ENCODE data around the gene HDAC5. TPM values are rescaled to one million over a fixed set of nuclear protein-coding genes. Genes with fewer than 3 reads are reported as not detected.
"Not testable (repeated sequence)": the region's sequence is repeated elsewhere in the genome, so short reads cannot be mapped to it uniquely, and the experiment has no call there.

Gene HDAC5
- total RNA-seq, 2 donors from 2014 or later, result 17.3 to 27.8 TPM

DNA sequence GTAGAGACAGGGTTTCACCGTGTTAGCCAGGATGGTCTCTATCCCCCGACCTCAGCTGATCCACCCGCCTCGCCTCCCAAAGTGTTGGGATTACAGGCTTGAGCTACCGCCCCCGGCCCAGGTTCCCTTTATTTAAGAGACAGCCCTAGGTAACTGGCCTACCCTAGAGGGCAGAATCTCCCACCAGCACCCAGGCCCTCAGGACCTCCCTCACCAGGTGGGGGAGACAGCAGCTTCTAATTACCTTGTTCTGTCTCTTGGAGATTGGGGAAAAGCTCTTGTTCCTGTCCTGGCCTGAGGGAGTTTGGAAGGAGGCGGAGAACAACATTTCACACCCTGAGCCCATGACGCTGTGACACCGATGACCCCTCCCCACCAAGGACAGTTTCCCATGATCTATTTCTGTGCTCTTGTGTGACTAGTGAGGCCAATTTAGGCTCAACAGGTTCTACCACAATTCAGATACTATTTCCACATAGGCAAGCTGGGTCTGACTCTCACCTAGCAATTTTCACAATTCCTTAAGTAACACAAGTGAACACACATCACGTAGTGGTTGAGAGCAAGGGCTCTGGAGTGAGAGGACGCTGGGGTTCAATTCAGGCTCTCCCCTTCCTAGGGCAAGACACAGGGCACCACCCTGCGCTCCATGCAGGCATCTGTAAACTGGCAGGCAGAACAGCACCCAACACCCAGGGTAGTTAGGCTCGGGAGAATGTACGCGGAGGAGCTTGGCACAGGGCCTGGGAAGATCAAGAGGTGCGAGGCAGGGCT lies 20.4 kb downstream of the HDAC5 start:
- ATAC-seq (no peak), DNase-seq (ENCODE audit: low spot score in 2 of 2) (no peak)
- Mint-ChIP-seq H3K27ac (peak overlapping the region in 1 of 2 donors; percentile 22), H3K36me3 (no peaks in the 10 kb centered on the region), H3K9me3 (no peaks in the 10 kb centered on the region)

DNA sequence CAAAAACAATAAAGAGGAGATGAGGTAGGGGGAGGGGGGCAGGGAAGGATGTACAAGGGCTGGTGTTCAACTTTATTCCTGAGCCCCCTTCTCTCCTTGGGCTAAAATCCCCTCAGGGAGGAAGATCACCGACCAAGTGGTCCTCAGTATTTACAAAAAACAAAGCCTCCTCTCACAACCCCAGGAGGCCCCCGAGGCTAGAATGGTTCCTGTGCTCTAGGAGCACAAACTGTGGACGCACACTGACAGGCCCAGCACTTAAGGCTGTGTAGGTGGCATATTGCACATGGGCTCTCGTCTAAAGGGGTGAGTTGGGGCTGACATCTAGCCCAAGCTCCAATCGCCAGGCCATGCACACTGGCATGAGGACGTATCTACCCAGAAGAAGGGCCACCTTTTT lies 21.6 kb downstream of the HDAC5 start:
- not testable (repeated sequence) for H3K36me3 Mint-ChIP-seq; DNase-seq (ENCODE audit: low spot score in 2 of 2); ATAC-seq; H3K9me3 Mint-ChIP-seq
- H3K27ac Mint-ChIP-seq, result peak overlapping the region in 1 of 2 donors; percentile 82

DNA sequence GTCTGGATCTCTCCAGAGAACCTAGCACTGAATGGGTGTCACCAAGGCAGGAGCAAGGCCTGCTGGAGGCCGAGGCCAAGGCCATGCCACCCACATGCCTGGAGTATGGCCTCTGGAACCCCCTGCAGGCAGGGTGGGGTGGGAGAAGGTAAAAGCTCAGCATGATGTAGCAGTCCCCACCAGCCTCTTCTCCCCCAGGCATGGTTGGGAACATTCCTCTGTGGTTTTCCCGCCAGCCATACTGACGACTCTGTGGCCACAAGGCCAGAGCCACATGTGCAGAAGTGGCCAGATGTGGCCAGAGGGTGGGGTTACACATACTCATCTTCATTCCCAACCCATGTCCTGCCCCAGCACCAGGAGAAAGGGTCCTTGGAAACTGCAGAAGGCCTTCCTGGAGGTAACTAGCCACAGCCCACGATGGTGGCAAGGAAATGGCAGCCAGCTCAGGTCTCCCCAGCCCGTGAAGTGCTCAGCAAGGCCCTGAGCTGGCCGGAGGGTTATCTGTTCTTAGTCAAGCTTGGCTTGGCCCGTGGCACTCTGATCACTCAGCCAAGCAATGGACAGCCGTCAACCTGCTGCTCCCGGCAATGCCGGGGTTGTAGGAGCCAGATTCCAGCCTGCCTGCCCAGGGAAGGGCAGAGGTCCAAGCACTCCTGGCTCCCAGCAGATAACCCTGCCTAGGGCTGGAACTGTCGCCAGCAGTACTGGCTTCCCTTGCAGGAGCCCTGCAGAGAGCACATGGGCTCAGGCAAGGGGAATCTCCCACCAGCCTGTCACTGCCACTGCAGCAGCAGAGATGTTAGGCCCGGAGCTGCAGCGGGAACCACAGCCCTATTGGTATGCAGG lies 26.1 kb downstream of the HDAC5 start:
- DNase-seq (ENCODE audit: low spot score in 2 of 2) (no peak), ATAC-seq (peak in 1 of 2 donors; percentile 11)
- no peak overlapping the region for H3K27ac Mint-ChIP-seq
- H3K36me3 Mint-ChIP-seq, result no peaks in the 10 kb centered on the region
- no peaks in the 10 kb centered on the region for H3K9me3 Mint-ChIP-seq

DNA sequence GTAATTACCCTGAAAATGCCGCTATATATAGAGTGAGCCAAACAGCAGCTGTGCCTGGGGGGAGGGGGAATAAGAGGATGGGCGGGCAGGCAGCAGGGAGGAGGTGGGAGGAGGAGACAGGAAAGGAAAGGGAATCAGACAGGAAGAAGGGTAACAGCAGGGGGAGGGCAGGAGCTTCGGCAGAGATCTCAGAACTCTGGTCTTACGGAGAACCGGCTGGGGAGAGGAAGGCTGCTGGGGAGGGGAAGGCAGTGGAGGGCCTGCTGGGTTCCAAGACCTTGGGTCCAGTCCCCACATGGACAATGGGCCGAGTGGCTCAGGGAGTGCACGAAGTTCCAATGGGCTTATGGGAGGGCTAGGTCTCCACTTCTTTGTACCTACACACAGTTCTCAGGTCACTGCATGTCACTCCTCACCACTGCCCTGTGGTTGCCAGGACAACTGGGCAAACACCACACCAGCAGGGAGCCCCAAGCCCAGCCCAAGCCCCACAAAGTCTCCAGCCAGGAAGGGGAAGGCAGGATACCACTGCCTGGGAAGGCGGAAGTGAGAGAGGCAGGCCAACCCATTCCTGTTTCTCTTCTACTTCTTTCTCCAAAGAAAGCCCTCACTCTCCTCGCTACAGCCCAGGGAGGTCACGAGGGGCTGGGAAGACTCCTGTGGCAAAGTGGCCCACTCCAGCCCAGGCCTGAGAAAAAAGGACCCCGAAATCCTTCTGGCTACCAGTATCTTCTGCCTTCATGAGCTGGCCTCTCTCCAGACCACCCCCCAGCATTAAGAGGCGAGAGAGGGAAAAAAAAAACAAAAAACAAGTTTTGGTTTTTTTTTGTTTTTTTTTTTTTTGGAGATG lies 27.6 kb downstream of the HDAC5 start:
- ATAC-seq, result peak; percentile 44 to 57
- Mint-ChIP-seq H3K27ac (peak overlapping the region; percentile 36 to 71), H3K36me3 (no peaks in the 10 kb centered on the region), H3K9me3 (no peaks in the 10 kb centered on the region)
- DNase-seq (ENCODE audit: low spot score in 2 of 2), result no peak

DNA sequence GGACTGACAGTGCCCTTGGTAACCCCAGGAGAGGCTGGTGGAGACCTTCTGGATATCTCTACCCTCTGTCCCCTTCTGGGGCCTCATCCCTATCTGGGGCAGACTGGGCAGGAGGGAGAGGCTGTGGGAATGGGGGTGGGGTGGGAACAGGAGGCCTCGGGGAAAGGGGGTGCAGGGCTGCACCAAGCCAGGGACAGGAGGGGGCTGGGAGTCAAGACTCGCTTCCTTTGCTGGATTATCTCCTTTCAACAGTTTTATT lies 28.1 kb downstream of the HDAC5 start:
- Mint-ChIP-seq H3K27ac (no peak overlapping the region), H3K9me3 (no peaks in the 10 kb centered on the region), H3K36me3 (no peaks in the 10 kb centered on the region)
- no peak for DNase-seq (ENCODE audit: low spot score in 2 of 2)
- ATAC-seq, result no peak

DNA sequence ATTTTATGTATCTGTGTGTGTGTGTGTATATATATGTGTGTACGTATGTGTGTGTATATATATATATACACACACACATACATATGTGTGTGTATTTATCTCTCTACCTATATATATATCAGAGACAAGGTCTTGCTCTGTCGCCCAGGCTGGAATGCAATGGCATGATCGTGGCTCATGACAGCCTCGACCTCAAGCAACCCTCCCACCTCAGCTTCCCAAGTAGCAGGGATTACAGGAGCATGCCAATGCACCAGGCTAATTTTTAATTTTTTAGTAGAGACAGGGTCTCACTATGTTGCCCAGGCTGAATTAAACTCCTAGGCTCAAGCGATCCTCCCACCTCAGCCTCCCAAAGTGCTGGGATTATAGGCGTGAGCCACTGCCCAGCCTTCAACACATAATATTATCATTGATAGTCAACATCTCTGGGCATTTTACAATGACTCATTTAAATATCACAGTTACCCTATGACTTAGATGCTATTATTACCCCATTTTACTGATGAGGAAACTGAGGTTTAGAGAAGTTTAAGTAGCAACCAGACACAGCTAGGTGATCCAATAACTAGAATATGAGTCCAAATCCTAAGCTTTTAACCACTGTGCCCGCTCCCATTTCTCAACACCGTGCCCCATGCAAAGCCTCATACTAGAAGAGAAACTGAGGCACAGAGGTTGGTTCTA lies 28.6 kb downstream of the HDAC5 start:
- no peak overlapping the region for H3K27ac Mint-ChIP-seq
- DNase-seq (ENCODE audit: low spot score in 2 of 2) (no peak), ATAC-seq (peak in 1 of 2 donors; percentile 9)
- H3K36me3 Mint-ChIP-seq, result no peaks in the 10 kb centered on the region
- no peaks in the 10 kb centered on the region for H3K9me3 Mint-ChIP-seq

DNA sequence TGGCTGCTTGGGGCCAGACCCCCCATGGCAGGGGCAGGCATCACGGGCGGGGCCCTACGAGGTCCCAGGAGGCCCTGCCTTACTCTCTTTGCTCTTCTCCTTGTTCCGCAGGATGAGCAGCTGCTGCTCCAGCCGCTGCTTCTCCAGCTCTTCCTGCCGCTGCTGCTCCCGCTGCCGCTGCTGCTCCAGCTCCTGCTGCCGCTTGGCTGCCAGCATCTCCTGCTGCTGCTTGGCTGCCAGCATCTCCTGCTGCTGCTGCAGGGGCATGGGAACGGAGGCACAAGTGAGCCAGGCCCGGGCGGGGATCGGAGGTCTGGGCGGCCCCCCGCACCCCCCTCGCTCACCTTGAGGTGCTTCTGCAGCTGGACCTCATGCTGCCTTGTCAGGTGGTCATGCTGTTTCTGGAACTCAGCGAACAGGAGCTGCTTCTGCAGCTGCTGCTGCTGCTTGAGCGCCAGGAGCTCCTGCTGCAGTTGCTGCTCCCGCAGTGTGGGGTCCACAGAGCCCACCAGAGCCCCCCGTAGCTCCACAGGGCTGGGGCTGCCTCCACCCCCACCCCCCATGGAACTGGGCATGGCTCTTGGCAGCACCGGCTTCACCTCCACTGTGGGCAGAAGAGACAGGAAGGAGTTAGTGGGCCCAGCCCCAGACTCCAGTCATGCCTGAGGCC lies 30.1 kb downstream of the HDAC5 start:
- H3K27ac Mint-ChIP-seq, result no peak overlapping the region
- H3K9me3 Mint-ChIP-seq, result no peaks in the 10 kb centered on the region
- no peak for DNase-seq (ENCODE audit: low spot score in 2 of 2)
- H3K36me3 Mint-ChIP-seq, result no peaks in the 10 kb centered on the region
- ATAC-seq, result no peak

DNA sequence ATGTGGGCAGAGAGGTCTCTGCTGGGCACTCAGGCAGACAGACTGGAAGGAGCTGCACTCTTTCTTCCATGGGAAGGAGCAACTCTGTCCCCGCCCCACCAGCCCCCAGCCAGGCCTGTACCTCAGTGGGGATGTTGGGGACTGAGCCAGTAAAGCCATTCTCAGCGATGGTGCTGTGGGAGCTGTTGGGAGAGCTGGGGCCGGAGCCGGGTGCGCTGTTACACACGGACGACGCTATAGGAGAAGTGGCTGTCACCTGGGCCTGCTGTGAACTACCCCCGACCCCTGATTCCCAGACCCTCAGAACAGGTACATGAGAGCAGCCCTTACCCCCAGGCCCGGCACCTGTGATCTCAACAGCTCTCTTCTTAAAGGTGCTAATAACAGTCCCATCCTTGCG lies 31.4 kb downstream of the HDAC5 start:
- Mint-ChIP-seq H3K9me3 (no peaks in the 10 kb centered on the region), H3K36me3 (no peaks in the 10 kb centered on the region), H3K27ac (no peak overlapping the region)
- no peak for ATAC-seq
- no peak for DNase-seq (ENCODE audit: low spot score in 2 of 2)

DNA sequence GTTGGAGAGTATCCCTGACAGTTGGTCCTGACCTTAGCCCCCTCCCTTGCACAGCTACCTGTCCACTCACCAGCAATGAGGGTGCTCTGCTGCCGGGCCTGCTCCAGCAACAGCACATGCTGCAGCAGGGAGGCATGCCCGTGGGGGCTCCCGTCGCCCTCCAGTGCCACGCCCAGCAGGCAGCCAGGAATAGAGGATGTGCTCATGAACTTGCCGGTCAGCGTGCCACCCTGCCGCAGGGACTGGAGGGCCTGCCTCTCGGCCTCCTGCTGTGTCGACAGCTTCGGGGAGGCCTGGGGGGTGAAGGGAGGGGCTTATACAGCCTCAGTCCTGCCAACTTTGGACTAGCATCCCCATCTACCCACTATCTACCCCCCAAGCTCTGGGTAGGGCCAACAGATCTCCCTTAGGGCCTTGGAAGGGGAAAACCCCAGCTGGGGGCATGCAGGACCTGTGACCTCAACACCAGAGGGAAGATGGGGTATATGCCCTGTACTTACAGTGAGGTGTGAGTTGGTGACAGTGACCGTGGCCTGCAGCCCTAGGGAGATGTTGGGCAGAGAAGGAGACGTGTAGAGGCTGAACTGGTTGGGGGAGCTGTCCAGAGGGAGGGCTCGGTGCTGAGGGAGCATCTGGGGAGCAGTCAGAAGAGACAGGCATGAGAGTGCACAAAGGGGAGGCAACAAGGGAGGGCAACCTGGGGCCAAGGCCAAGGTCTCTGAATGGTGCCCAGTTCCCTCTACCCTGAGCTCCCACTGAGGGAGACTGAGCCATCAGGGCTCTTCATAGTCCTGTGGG lies 32.0 kb downstream of the HDAC5 start:
- Mint-ChIP-seq H3K27ac (no peak overlapping the region), H3K9me3 (no peaks in the 10 kb centered on the region), H3K36me3 (no peaks in the 10 kb centered on the region)
- ATAC-seq, result no peak
- DNase-seq (ENCODE audit: low spot score in 2 of 2), result no peak

DNA sequence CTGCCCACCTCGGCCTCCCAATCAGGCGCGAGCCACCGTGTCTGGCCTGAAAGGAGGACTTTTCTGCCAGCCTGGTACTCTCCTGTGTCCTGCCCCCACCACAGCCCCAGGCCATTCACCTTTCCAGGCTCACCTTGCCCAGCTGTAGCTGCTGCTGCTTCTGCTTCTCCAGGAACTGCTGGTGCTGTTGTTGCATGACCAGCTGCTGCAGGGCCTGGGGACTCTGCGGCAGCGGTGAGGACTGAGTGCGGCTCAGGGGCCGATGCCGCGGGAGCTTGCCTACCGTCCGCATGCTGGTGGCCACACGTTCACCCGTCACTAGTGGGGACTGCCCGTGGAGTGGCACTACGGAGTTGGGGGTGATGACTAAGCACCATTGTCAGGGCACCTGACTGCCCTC lies 35.2 kb downstream of the HDAC5 start:
- Mint-ChIP-seq H3K27ac (peak overlapping the region in 1 of 2 donors; percentile 45), H3K9me3 (no peaks in the 10 kb centered on the region), H3K36me3 (no peaks in the 10 kb centered on the region)
- DNase-seq (ENCODE audit: low spot score in 2 of 2) (no peak), ATAC-seq (no peak)

DNA sequence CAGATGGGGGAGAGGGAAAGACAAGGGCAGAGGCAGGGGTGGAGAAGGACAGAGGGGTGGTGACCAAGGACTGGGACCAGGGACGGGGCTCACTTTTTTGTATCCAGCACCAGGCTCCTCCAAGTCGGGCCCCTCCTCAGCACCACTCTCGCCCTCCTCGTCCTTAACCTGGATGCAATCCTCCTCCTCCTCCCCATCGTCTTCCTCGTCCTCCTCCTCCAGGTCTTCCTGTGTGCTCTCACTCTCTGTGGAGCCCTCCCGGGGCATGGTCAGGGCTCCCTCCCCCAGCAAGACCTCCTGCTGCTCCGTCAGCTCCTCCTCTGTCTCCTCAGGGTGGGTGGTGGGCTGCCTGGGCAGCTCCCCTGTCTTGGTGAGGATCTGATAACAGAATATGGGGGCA lies 36.1 kb downstream of the HDAC5 start:
- DNase-seq (ENCODE audit: low spot score in 2 of 2) (no peak), ATAC-seq (no peak)
- Mint-ChIP-seq H3K27ac (peak overlapping the region; percentile 66 to 85), H3K36me3 (no peaks in the 10 kb centered on the region), H3K9me3 (no peaks in the 10 kb centered on the region)

DNA sequence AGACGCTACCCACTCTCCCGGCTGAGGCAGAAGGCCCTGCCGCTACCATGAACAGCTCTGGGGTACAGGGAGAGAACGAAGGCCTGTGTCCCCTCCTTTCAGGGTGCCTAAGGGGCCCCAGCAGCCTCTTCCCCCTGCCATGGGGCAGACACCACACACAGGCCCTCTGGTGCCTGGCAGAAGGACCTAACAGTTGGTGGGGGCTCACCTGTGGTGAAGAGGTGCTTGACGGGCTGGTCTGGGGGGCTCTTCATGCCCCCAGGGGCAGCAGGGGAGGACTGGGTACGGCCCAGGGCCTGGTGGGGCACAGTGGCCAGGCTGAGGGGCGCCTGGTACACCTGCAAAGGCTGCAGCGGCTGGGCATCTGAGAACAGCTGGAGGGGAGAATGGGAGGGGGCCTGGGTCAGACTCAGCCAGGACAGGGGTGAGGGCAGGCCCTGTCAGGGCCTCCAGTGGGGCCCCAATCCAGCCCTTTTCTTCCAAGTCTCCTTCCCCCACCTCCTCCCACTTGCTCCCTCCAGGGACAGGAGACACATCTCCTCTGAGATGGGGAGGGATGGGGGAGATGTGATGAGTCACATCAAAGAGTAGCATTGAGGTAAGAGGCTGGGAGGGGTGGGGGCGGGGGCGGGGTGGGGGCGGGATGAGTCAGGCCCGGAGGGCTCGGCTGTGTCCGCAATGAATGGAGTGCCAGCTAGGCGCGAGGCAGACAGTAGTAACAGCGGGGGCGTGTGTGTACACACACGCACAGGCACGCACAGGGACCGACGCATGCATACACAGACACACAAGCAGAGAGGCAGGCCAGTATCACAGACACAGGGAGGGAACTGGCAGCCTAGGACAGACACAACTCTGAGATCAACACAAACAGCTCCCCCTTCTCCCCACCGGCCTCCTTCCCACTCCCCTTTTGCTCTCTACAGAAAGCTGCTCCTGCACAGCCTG lies 36.8 kb downstream of the HDAC5 start:
- ATAC-seq (peak; percentile 91 to 93), DNase-seq (ENCODE audit: low spot score in 2 of 2) (peak; percentile 42 to 68)
- no peaks in the 10 kb centered on the region for H3K36me3 Mint-ChIP-seq

DNA sequence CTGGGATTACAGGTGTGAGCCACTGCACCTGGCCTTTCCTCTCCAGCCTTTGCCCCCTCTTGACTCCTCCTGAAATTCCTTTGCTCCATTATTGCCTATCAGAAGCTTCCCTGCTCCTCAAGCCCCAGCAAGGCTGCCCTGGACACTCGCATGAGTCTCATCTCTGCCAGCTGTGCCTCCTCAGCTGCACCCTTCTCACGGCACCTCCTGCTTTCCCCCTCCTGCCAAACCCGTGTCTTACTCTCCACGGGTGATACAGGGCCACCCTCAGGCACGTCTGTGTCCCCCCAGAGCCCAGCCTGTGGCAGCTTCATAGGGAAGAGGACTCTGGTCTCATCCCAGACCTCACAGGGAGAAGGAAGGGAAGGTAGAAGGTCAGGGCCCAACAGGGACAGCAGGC lies 37.5 kb downstream of the HDAC5 start:
- DNase-seq (ENCODE audit: low spot score in 2 of 2) (no peak), ATAC-seq (no peak)
- Mint-ChIP-seq H3K36me3 (no peaks in the 10 kb centered on the region), H3K9me3 (no peaks in the 10 kb centered on the region), H3K27ac (peak overlapping the region; percentile 21 to 72)

More for the DNA sequence above, 36.8 kb downstream of the HDAC5 start:
- Mint-ChIP-seq H3K9me3 (no peaks in the 10 kb centered on the region), H3K27ac (peak overlapping the region; percentile 66 to 85)

DNA sequence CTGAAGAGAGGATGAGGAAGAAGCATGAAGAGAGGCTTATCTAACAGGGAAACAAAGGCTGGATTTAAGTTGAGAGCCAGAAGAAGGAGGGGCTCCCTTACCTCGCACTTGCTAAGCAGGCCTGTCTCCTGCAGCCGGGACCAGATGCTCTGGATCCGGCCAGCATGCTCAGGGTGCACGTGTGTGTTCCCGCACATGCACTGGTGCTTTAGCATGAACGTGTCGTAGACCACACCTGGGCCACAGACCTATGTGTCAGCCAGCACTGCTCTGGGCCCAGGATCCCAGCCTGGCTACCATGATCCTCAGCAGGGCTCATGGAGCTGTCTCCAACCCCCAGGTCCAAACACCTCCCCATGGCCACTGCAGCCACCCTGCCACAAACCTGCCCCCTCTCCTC lies 38.5 kb downstream of the HDAC5 start:
- Mint-ChIP-seq H3K36me3 (no peaks in the 10 kb centered on the region), H3K9me3 (no peaks in the 10 kb centered on the region), H3K27ac (peak overlapping the region in 1 of 2 donors; percentile 65)
- DNase-seq (ENCODE audit: low spot score in 2 of 2), result no peak
- ATAC-seq, result no peak
